Measurements from ENCODE around the gene PTPRD. TPM values are rescaled to one million over a fixed set of nuclear protein-coding genes. Genes with fewer than 3 reads are reported as not detected.
"Not testable (repeated sequence)": the region's sequence is repeated elsewhere in the genome, so short reads cannot be mapped to it uniquely, and the experiment has no call there.

The PTPRD gene
- total and polyA plus RNA-seq, 7 experiments from 2014 or later: 0.71 TPM; not detected in 6

DNA sequence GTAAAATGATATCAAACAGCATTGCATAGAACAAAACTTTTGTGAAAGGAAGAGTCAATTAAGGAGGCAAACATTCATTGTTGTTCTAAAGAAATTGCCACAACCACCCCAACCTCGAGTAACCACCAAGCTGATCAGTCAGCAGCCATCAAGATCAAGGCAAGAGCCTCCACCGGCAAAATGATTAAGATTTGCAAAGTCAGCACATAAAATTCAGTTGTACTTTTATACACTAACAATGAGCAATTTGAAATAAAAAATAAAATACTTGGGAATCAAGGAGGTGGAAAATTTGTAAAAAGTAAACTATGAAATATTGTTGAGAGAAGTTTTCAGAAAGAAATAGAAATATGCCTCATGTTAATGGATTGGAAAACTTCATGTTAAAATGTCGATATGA is 1118.5 kb downstream of the PTPRD start:
- ChIA-PET CTCF (no interaction called here), POLR2A (no interaction called here)
- no peaks in the 10 kb centered on the region for H3K4me1 Mint-ChIP-seq
- peaks cover 0 to 6% (median 0%) of the 10 kb centered on the region in 3 experiments for H3K9me3 ChIP-seq (ENCODE audit: control insufficient read depth in 2 of 3, low read length in 3 of 3)
- no peaks in the 10 kb centered on the region for H3K27me3 ChIP-seq (ENCODE audit: control insufficient read depth in 2 of 2, insufficient read depth in 2 of 2, low read length in 2 of 2)
- H3K36me3 Mint-ChIP-seq: peaks cover 0 to 6% (median 0%) of the 10 kb centered on the region in 5 donors
- no peak overlapping the region for H3K27ac ChIP-seq (ENCODE audit: low read depth, low read length)
- intact Hi-C loops (cut with micrococcal nuclease): no loop called here
- no peaks in the 10 kb centered on the region for H3K27me3 Mint-ChIP-seq
- no peaks in the 10 kb centered on the region for H3K4me1 ChIP-seq (ENCODE audit: control insufficient read depth in 2 of 2, insufficient read depth in 2 of 2, low read length in 2 of 2)
- no peak for ATAC-seq
- H3K36me3 ChIP-seq (ENCODE audit: control insufficient read depth in 2 of 3, insufficient read depth in 3 of 3, low read length in 3 of 3): no peaks in the 10 kb centered on the region
- no peak overlapping the region for H3K4me3 ChIP-seq (ENCODE audit: low read length)
- no peak for DNase-seq
- no peak overlapping the region for H3K27ac Mint-ChIP-seq
- no peak overlapping the region for H3K4me3 Mint-ChIP-seq
- peaks cover 2 to 35% (median 10%) of the 10 kb centered on the region in 11 donors for H3K9me3 Mint-ChIP-seq

DNA sequence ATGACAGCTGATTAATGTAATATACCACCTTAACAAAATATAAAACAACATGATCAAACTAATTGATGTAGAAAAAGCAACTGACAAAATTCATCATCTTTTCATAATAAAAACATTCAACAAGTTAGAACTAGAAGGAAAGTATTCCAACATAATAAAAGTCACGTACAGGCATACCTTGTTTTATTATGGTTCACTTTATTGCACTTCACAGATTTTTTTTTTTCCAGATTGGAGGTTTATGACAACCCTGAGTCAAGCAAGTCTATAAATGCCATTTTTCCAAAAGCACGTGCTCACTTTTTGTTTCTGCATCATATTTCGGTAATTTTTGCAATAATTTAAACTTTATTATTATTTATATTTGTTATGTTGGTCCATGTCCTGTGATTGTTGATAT is 1120.3 kb downstream of the PTPRD start:
- Histone ChIP-seq H3K36me3 (ENCODE audit: control insufficient read depth in 2 of 3, insufficient read depth in 3 of 3, low read length in 3 of 3) (no peaks in the 10 kb centered on the region), H3K4me3 (ENCODE audit: low read length) (no peak overlapping the region), H3K4me1 (ENCODE audit: control insufficient read depth in 2 of 2, insufficient read depth in 2 of 2, low read length in 2 of 2) (no peaks in the 10 kb centered on the region), H3K27ac (ENCODE audit: low read depth, low read length) (no peak overlapping the region), H3K27me3 (ENCODE audit: control insufficient read depth in 2 of 2, insufficient read depth in 2 of 2, low read length in 2 of 2) (no peaks in the 10 kb centered on the region), H3K9me3 (ENCODE audit: control insufficient read depth in 2 of 3, low read length in 3 of 3) (peaks cover 0 to 6% (median 0%) of the 10 kb centered on the region in 3 experiments)
- Mint-ChIP-seq H3K36me3 (peaks cover 0 to 6% (median 0%) of the 10 kb centered on the region in 5 donors), H3K9me3 (peaks cover 2 to 40% (median 10%) of the 10 kb centered on the region in 11 donors), H3K27me3 (no peaks in the 10 kb centered on the region), H3K4me3 (no peak overlapping the region), H3K27ac (no peak overlapping the region), H3K4me1 (no peaks in the 10 kb centered on the region)
- ATAC-seq (no peak), DNase-seq (no peak)
- intact Hi-C loops (cut with micrococcal nuclease): no loop called here
- ChIA-PET CTCF (no interaction called here), POLR2A (no interaction called here)

DNA sequence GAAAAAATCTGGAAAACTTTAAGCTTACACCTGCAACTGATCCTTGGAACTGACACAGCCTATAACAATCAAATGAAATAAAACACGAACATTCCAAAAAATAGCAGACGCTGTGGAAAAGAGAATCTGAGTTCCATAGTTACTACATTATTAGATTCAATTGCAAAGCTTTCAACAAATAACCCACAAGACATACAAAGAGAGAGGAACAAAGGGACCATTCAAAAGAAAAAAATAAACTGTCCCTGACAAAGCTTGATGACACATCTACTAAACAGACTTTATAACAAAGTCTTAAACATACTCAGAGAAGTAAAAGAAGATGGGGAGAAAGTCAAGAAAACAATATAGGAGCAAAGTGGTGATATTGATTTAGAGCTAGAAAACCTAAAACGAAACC is 1123.6 kb downstream of the PTPRD start:
- Histone ChIP-seq H3K9me3 (ENCODE audit: control insufficient read depth in 2 of 3, low read length in 3 of 3) (no peaks in the 10 kb centered on the region), H3K27ac (ENCODE audit: low read depth, low read length) (no peak overlapping the region), H3K4me3 (ENCODE audit: low read length) (no peak overlapping the region), H3K4me1 (ENCODE audit: control insufficient read depth in 2 of 2, insufficient read depth in 2 of 2, low read length in 2 of 2) (no peaks in the 10 kb centered on the region), H3K36me3 (ENCODE audit: control insufficient read depth in 2 of 3, insufficient read depth in 3 of 3, low read length in 3 of 3) (no peaks in the 10 kb centered on the region), H3K27me3 (ENCODE audit: control insufficient read depth in 2 of 2, insufficient read depth in 2 of 2, low read length in 2 of 2) (no peaks in the 10 kb centered on the region)
- ChIA-PET CTCF (no interaction called here), POLR2A (no interaction called here)
- ATAC-seq (no peak), DNase-seq (no peak)
- intact Hi-C loops (cut with micrococcal nuclease): no loop called here
- Mint-ChIP-seq H3K9me3 (peaks cover 0 to 33% (median 6%) of the 10 kb centered on the region in 11 donors), H3K4me1 (no peaks in the 10 kb centered on the region), H3K36me3 (peaks cover 0 to 5% (median 0%) of the 10 kb centered on the region in 5 donors), H3K4me3 (no peak overlapping the region), H3K27ac (no peak overlapping the region), H3K27me3 (no peaks in the 10 kb centered on the region)

DNA sequence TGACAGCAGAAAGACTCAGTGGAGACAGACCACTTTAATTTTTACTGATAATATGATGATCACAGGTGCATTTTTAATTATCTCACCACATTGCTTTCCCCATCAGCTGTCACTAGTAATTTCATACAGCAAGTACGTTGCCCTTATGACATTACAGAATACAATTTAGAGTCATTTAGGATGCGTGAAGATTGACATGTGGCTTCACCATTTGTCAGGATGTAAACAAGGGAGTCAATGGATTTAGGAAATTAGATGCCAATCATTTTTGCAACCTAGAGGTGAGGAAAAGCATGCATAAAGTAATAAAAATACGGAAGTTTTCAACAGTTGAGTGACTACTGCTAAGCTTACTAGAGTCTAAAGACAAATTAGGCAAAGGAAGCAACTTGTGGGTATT is 1129.6 kb downstream of the PTPRD start:
- Histone ChIP-seq H3K27me3 (ENCODE audit: control insufficient read depth in 2 of 2, insufficient read depth in 2 of 2, low read length in 2 of 2) (no peaks in the 10 kb centered on the region), H3K27ac (ENCODE audit: low read depth, low read length) (no peak overlapping the region), H3K4me3 (ENCODE audit: low read length) (no peak overlapping the region), H3K9me3 (ENCODE audit: control insufficient read depth in 2 of 3, low read length in 3 of 3) (peaks cover 0 to 3% (median 0%) of the 10 kb centered on the region in 3 experiments), H3K36me3 (ENCODE audit: control insufficient read depth in 2 of 3, insufficient read depth in 3 of 3, low read length in 3 of 3) (no peaks in the 10 kb centered on the region), H3K4me1 (ENCODE audit: control insufficient read depth in 2 of 2, insufficient read depth in 2 of 2, low read length in 2 of 2) (no peaks in the 10 kb centered on the region)
- intact Hi-C loops (cut with micrococcal nuclease): no loop called here
- DNase-seq (no peak), ATAC-seq (no peak)
- Mint-ChIP-seq H3K27me3 (no peaks in the 10 kb centered on the region), H3K4me1 (no peaks in the 10 kb centered on the region), H3K27ac (no peak overlapping the region), H3K4me3 (no peak overlapping the region), H3K9me3 (peaks cover 0 to 16% (median 3%) of the 10 kb centered on the region in 11 donors), H3K36me3 (peaks cover 0 to 5% (median 0%) of the 10 kb centered on the region in 5 donors)
- ChIA-PET POLR2A (no interaction called here), CTCF (no interaction called here)

DNA sequence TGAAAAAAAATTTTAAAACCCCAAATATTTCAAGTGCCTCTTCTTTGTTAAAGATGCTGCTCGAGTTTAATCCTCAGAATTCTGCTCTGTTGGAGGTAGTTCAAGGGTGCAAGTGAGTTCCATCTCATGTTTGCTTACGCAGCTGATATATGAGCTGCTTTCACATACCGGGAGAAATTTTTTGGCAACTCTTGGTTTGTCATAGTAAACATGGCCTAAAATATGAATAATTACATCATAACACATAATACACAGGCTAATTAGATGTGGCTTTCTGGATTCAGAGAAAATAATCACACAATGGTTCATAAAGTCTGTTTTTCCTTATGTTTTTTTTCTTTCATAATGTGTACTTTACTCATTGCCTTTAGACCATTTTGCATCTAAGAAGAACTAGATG is 1134.1 kb downstream of the PTPRD start:
- H3K4me1 ChIP-seq (ENCODE audit: control insufficient read depth in 2 of 2, insufficient read depth in 2 of 2, low read length in 2 of 2): no peaks in the 10 kb centered on the region
- peaks cover 0 to 6% (median 0%) of the 10 kb centered on the region in 11 donors for H3K9me3 Mint-ChIP-seq
- H3K27ac ChIP-seq (ENCODE audit: low read depth, low read length): no peak overlapping the region
- H3K4me1 Mint-ChIP-seq: no peaks in the 10 kb centered on the region
- ChIA-PET CTCF (no interaction called here), POLR2A (no interaction called here)
- no peaks in the 10 kb centered on the region for H3K27me3 ChIP-seq (ENCODE audit: control insufficient read depth in 2 of 2, insufficient read depth in 2 of 2, low read length in 2 of 2)
- H3K4me3 Mint-ChIP-seq: no peak overlapping the region
- no peaks in the 10 kb centered on the region for H3K36me3 Mint-ChIP-seq
- DNase-seq (no peak), ATAC-seq (no peak)
- no peaks in the 10 kb centered on the region for H3K36me3 ChIP-seq (ENCODE audit: control insufficient read depth in 2 of 3, insufficient read depth in 3 of 3, low read length in 3 of 3)
- peaks cover 0 to 3% (median 0%) of the 10 kb centered on the region in 3 experiments for H3K9me3 ChIP-seq (ENCODE audit: control insufficient read depth in 2 of 3, low read length in 3 of 3)
- H3K27me3 Mint-ChIP-seq: no peaks in the 10 kb centered on the region
- intact Hi-C loops (cut with micrococcal nuclease): no loop called here
- no peak overlapping the region for H3K27ac Mint-ChIP-seq
- H3K4me3 ChIP-seq (ENCODE audit: low read length): no peak overlapping the region

DNA sequence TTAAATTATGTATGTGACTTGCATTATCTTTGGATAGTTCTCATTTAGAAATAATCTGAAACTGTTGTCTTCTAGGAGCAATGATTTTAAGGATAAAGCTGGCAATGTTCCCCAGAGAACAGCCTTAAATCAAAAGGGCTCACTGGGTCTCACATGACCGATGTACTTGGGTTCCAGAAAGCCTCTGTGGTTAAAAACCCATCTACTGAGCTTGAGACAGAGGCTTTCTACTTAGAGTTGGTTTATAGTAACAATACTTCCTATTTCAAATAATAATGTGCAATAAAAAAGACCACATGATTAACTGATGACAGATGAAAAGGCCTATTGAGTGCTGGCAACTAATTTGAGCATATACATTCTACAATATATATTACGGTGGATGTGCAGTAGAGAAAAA is 1143.5 kb downstream of the PTPRD start:
- Histone ChIP-seq H3K36me3 (ENCODE audit: control insufficient read depth in 2 of 3, insufficient read depth in 3 of 3, low read length in 3 of 3) (no peaks in the 10 kb centered on the region), H3K4me1 (ENCODE audit: control insufficient read depth in 2 of 2, insufficient read depth in 2 of 2, low read length in 2 of 2) (no peaks in the 10 kb centered on the region), H3K27me3 (ENCODE audit: control insufficient read depth in 2 of 2, insufficient read depth in 2 of 2, low read length in 2 of 2) (no peaks in the 10 kb centered on the region), H3K27ac (ENCODE audit: low read depth, low read length) (no peak overlapping the region), H3K9me3 (ENCODE audit: control insufficient read depth in 2 of 3, low read length in 3 of 3) (no peaks in the 10 kb centered on the region), H3K4me3 (ENCODE audit: low read length) (no peak overlapping the region)
- Mint-ChIP-seq H3K4me3 (no peak overlapping the region), H3K36me3 (no peaks in the 10 kb centered on the region), H3K9me3 (peaks cover 0 to 9% (median 2%) of the 10 kb centered on the region in 11 donors), H3K27me3 (no peaks in the 10 kb centered on the region), H3K27ac (no peak overlapping the region), H3K4me1 (no peaks in the 10 kb centered on the region)
- ChIA-PET CTCF (no interaction called here), POLR2A (no interaction called here)
- DNase-seq: no peak
- intact Hi-C loops (cut with micrococcal nuclease): no loop called here
- no peak for ATAC-seq

DNA sequence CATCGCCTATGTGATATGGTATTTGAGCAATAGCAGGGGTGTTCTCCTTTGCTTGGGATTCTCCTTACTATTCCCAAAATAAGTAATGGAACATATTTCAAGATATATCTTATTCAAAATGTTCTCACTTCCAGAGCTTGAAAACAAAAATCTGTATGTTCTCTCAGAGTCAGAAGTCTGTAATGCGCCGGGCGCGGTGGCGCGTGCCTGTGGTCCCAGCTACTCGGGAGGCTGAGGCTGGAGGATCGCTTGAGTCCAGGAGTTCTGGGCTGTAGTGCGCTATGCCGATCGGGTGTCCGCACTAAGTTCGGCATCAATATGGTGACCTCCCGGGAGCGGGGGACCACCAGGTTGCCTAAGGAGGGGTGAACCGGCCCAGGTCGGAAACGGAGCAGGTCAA is 1170.9 kb downstream of the PTPRD start:
- H3K27me3 ChIP-seq (ENCODE audit: control insufficient read depth in 2 of 2, insufficient read depth in 2 of 2, low read length in 2 of 2); POLR2A ChIA-PET; ATAC-seq; H3K4me3 ChIP-seq (ENCODE audit: low read length); H3K27ac Mint-ChIP-seq; CTCF ChIA-PET; H3K27me3 Mint-ChIP-seq; intact Hi-C loops (cut with micrococcal nuclease); H3K27ac ChIP-seq (ENCODE audit: low read depth, low read length); H3K9me3 Mint-ChIP-seq; H3K36me3 ChIP-seq (ENCODE audit: control insufficient read depth in 2 of 3, insufficient read depth in 3 of 3, low read length in 3 of 3); DNase-seq; H3K4me1 Mint-ChIP-seq; H3K36me3 Mint-ChIP-seq; H3K4me3 Mint-ChIP-seq; H3K9me3 ChIP-seq (ENCODE audit: control insufficient read depth in 2 of 3, low read length in 3 of 3); H3K4me1 ChIP-seq (ENCODE audit: control insufficient read depth in 2 of 2, insufficient read depth in 2 of 2, low read length in 2 of 2): not testable (repeated sequence)
